Bronchial smooth muscle cell (primary cell): Measurements from ENCODE around the gene NANP. TPM values are rescaled to one million over a fixed set of nuclear protein-coding genes. Genes with fewer than 3 reads are reported as not detected.

Source experiments
- total RNA-seq: library from RNA; depleted of rRNA; stranded (reverse); fragments of >200 nt; gene quantifications from 2 replicates; pipeline ENCODE4 v1.2.1, GENCODE V29; 2014

The NANP gene
- 6.8 and 7.0 TPM in 2 replicates for total RNA-seq

GRCh38 chr20:25623736-25624499 lies at the start of gene NANP:
NANP (minus strand) TSS chr20:25624014; CDS start chr20:25623948, 66 bp downstream.

GRCh38 chr20:25584905-25585704 lies 38.7 kb downstream of the NANP start, which contains the start of gene NINL:
NINL (minus strand) TSS chr20:25585531; CDS start chr20:25526587, 58,944 bp downstream.

Other genes starting within 250 kb of the NANP start
- 45.1 and 46.3 TPM in 2 replicates for gene ABHD12, start 233.2 kb downstream of the NANP start, total RNA-seq
- 0.52 and 1.6 TPM in 2 replicates for gene GINS1, start 216.3 kb downstream of the NANP start, total RNA-seq
- gene NINL, start 38.5 kb downstream of the NANP start, total RNA-seq = 15.3 and 17.0 TPM in 2 replicates
- 16.4 and 22.0 TPM in 2 replicates for gene ZNF337, start 72.8 kb upstream of the NANP start, total RNA-seq